Astrocyte (in vitro differentiated cells and primary cell): ENCODE data around the gene OSTF1. TPM values are rescaled to one million over a fixed set of nuclear protein-coding genes. Genes with fewer than 3 reads are reported as not detected.

Experiments used
- DNase-seq: peaks from one replicate; pipeline ENCODE4 v3.0.0-alpha.2; 2010; ENCODE audit warnings: low read depth
- FAIRE-seq: peaks from 2 replicates; lab custom pipeline; 2011; peaks lifted over from hg19 to GRCh38; lab: Jason Lieb, UNC
- H2AFZ ChIP-seq: 2 replicates; pipeline ENCODE4 v1.6.0; 2012; ENCODE audit warnings: low read depth, low read length, inconsistent platforms
- H3K27ac ChIP-seq: 2 replicates; pipeline ENCODE4 v1.5.1; 2011; ENCODE audit warnings: low read depth, low read length, inconsistent platforms
- H3K27me3 ChIP-seq: 2 replicates; pipeline ENCODE4 v1.6.0; 2011; ENCODE audit warnings: low read length, inconsistent platforms; ENCODE audit not compliant: insufficient read depth
- H3K36me3 ChIP-seq: 2 replicates; pipeline ENCODE4 v1.5.1; 2011; ENCODE audit warnings: low read length, inconsistent platforms; ENCODE audit not compliant: insufficient read depth
- H3K4me1 ChIP-seq: 2 replicates; pipeline ENCODE4 v1.5.1; 2011; ENCODE audit warnings: low read length, inconsistent platforms; ENCODE audit not compliant: insufficient read depth
- H3K4me2 ChIP-seq: 2 replicates; pipeline ENCODE4 v1.6.0; 2012; ENCODE audit warnings: low read length, inconsistent platforms
- H3K4me3 ChIP-seq: 2 replicates; pipeline ENCODE4 v1.5.1; 2011; ENCODE audit warnings: low read depth, mild to moderate bottlenecking, low read length, inconsistent platforms; ENCODE audit not compliant: insufficient read depth
- H3K79me2 ChIP-seq: 2 replicates; pipeline ENCODE4 v1.6.0; 2012; ENCODE audit warnings: mild to moderate bottlenecking, low read length, inconsistent platforms; ENCODE audit not compliant: insufficient read depth
- H3K9ac ChIP-seq: 2 replicates; pipeline ENCODE4 v1.6.0; 2012; ENCODE audit warnings: mild to moderate bottlenecking, low read length, inconsistent platforms
- H3K9me3 ChIP-seq: 2 replicates; pipeline ENCODE4 v1.5.1; 2012; ENCODE audit warnings: low read depth, mild to moderate bottlenecking, low read length, inconsistent platforms; ENCODE audit not compliant: insufficient read depth
- H4K20me1 ChIP-seq: 2 replicates; pipeline ENCODE4 v1.6.0; 2012; ENCODE audit warnings: low read length, inconsistent platforms; ENCODE audit not compliant: insufficient read depth
- H3K27ac Mint-ChIP-seq: one replicate; pipeline ENCODE4 v1.8.0; 2021; ENCODE audit warnings: mild to moderate bottlenecking, mixed read lengths; ENCODE audit not compliant: unreplicated experiment
- H3K27me3 Mint-ChIP-seq: one replicate; pipeline ENCODE4 v1.8.0; 2021; ENCODE audit warnings: low read depth, mixed read lengths; ENCODE audit not compliant: unreplicated experiment
- H3K36me3 Mint-ChIP-seq: one replicate; pipeline ENCODE4 v1.8.0; 2021; ENCODE audit warnings: low read depth, mixed read lengths; ENCODE audit not compliant: unreplicated experiment
- H3K4me1 Mint-ChIP-seq: one replicate; pipeline ENCODE4 v1.8.0; 2021; ENCODE audit warnings: low read depth, mixed read lengths; ENCODE audit not compliant: unreplicated experiment
- H3K4me3 Mint-ChIP-seq: one replicate; pipeline ENCODE4 v1.8.0; 2021; ENCODE audit warnings: mild to moderate bottlenecking, moderate library complexity, mixed read lengths; ENCODE audit not compliant: unreplicated experiment
- H3K9me3 Mint-ChIP-seq: one replicate; pipeline ENCODE4 v1.8.0; 2021; ENCODE audit warnings: mild to moderate bottlenecking, mixed read lengths; ENCODE audit not compliant: unreplicated experiment
- CTCF ChIP-seq: IDR thresholded peaks from 2 replicates; pipeline ENCODE4 v1.5.1; 2011; ENCODE audit warnings: low read depth, mild to moderate bottlenecking, inconsistent platforms, low read length, moderate library complexity; ENCODE audit not compliant: insufficient read depth
- EZH2 ChIP-seq: IDR thresholded peaks from 2 replicates; pipeline ENCODE4 v1.6.1; 2012; ENCODE audit warnings: mild to moderate bottlenecking, low read length, inconsistent platforms; ENCODE audit not compliant: insufficient read depth
- total RNA-seq: library from RNA; stranded (reverse); gene quantifications from 2 replicates; pipeline ENCODE4 v1.2.1, GENCODE V29; 2021

OSTF1 gene
- total RNA-seq, 1 donor from 2014 or later: 43.0 TPM

- H3K27ac ChIP-seq: peak overlapping the region; percentile 61
- H3K36me3 ChIP-seq: no peaks in the 10 kb centered on the region
- Mint-ChIP-seq H3K4me3 (peak overlapping the region; percentile 96), H3K9me3 (no peaks in the 10 kb centered on the region), H3K4me1 (peaks cover 16% of the 10 kb centered on the region), H3K27ac (peak overlapping the region; percentile 87), H3K27me3 (no peaks in the 10 kb centered on the region), H3K36me3 (peaks cover 2% of the 10 kb centered on the region)
- no peaks in the 10 kb centered on the region for H3K27me3 ChIP-seq
- H3K4me2 ChIP-seq: peak overlapping the region; percentile 88
- peaks cover 49% of the 10 kb centered on the region for H3K79me2 ChIP-seq
- FAIRE-seq: peak; percentile 26
- peak; percentile 54 for DNase-seq
- peaks cover 13% of the 10 kb centered on the region for H3K4me1 ChIP-seq
- peak; percentile 40 for TF ChIP-seq CTCF
- no peak for TF ChIP-seq EZH2
- H2AFZ ChIP-seq: peak overlapping the region; percentile 80
- H3K4me3 ChIP-seq: peak overlapping the region; percentile 82
- no peaks in the 10 kb centered on the region for H3K9me3 ChIP-seq
- H4K20me1 ChIP-seq: peaks cover 16% of the 10 kb centered on the region
- H3K9ac ChIP-seq: peak overlapping the region; percentile 90
Measured at GRCh38 chr9:75088646-75089372, 495 bp downstream of the OSTF1 start.

DNA sequence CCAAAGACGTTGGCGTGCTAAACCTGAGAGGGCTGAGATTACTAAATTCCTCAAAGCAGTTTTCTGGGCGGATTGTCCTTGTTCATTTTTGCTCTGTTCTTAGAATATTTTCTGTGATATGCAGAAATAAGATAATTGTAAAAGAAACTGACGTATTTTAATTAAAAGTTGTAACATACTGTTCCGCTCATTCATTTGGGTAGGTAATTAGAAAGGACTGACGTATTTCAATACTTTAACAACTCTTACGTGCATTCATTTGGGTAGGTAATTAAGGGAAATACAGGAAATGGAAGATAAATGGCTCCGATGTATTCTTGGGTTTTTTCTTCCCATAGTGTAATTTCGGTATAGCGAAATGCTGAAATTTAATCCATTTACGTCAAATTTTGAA lies 1.1 kb downstream of the OSTF1 start:
- Histone ChIP-seq H3K36me3 (no peaks in the 10 kb centered on the region), H2AFZ (peak overlapping the region; percentile 80), H3K27ac (no peak overlapping the region), H3K4me3 (peak overlapping the region; percentile 82), H3K27me3 (no peaks in the 10 kb centered on the region), H4K20me1 (peaks cover 22% of the 10 kb centered on the region), H3K4me1 (peaks cover 13% of the 10 kb centered on the region), H3K9ac (peak overlapping the region; percentile 90), H3K4me2 (peak overlapping the region; percentile 88), H3K79me2 (peaks cover 55% of the 10 kb centered on the region), H3K9me3 (no peaks in the 10 kb centered on the region)
- Mint-ChIP-seq H3K9me3 (no peaks in the 10 kb centered on the region), H3K36me3 (peaks cover 2% of the 10 kb centered on the region), H3K27ac (peak overlapping the region; percentile 87), H3K4me3 (peak overlapping the region; percentile 96), H3K27me3 (no peaks in the 10 kb centered on the region), H3K4me1 (peaks cover 16% of the 10 kb centered on the region)
- no peak for FAIRE-seq
- no peak for DNase-seq
- TF ChIP-seq CTCF: no peak
- no peak for TF ChIP-seq EZH2

DNA sequence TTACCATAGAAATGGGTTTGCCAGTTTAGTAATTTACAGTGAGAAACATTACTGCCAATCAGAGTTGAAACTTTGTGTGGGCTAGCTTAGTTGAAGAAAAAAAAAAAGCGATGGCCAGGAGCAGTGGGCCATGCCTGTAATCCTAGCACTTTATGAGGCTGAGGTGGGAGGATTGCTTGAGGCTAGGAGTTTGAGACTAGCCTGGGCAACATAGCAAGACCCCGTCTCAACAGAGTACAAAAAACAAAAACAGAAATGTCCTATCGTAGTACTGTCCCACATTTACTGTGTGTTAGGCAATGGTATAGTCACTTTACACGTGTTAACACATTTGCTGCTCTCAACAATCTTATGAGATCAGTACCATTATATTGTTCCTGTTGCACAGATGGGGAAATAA lies 2.3 kb downstream of the OSTF1 start:
- FAIRE-seq: no peak
- peaks cover 18% of the 10 kb centered on the region for H3K4me1 Mint-ChIP-seq
- H3K79me2 ChIP-seq: peaks cover 67% of the 10 kb centered on the region

More for the DNA sequence above, 2.3 kb downstream of the OSTF1 start:
- Mint-ChIP-seq H3K27me3 (no peaks in the 10 kb centered on the region), H3K27ac (no peak overlapping the region), H3K36me3 (no peaks in the 10 kb centered on the region), H3K4me3 (peak overlapping the region; percentile 96), H3K9me3 (no peaks in the 10 kb centered on the region)
- Histone ChIP-seq H3K4me3 (no peak overlapping the region), H4K20me1 (peaks cover 34% of the 10 kb centered on the region), H3K4me2 (no peak overlapping the region), H3K4me1 (peaks cover 13% of the 10 kb centered on the region), H2AFZ (no peak overlapping the region), H3K9ac (no peak overlapping the region), H3K27me3 (no peaks in the 10 kb centered on the region), H3K27ac (no peak overlapping the region), H3K36me3 (no peaks in the 10 kb centered on the region), H3K9me3 (no peaks in the 10 kb centered on the region)
- DNase-seq: no peak
- TF ChIP-seq CTCF: no peak
- TF ChIP-seq EZH2: no peak
